ENCODE data around the gene MAGI2. TPM values are rescaled to one million over a fixed set of nuclear protein-coding genes. Genes with fewer than 3 reads are reported as not detected.

The MAGI2 gene
- total RNA-seq, 1 experiment from 2014 or later: 0.22 TPM

DNA sequence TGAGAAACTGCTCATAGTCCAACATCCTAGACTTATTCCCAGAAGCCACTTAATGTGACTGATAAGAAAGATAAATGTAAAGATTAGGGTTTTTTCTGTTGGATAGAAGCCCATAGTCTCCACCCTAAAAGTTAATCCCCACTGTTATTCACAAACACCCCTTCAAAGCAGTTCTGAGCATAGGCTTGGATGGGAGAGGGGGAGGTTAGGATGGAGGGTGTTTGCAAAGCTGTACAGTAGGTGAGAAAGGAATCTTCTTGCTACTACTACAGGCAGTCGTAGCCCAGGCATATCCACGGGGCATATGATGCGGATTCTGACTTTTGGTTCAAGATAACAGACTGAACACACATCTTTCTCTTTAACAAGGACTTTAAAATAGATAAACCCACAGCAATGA lies 1119.0 kb downstream of the MAGI2 start:
- Histone ChIP-seq H3K9ac (ENCODE audit: low read length) (no peak overlapping the region), H2AFZ (ENCODE audit: low read depth, low read length, poor library complexity, severe bottlenecking) (no peak overlapping the region), H3K27me3 (ENCODE audit: insufficient read depth, low read length) (peaks cover 19% of the 10 kb centered on the region; the same call in 1 of the 2 replicates), H3K4me1 (ENCODE audit: control insufficient read depth in 1 of 2, insufficient read depth in 2 of 2, low read length in 2 of 2) (no peaks in the 10 kb centered on the region), H3K79me2 (ENCODE audit: insufficient read depth, low read length) (no peaks in the 10 kb centered on the region), H4K20me1 (ENCODE audit: insufficient read depth) (no peaks in the 10 kb centered on the region), H3K4me3 (replicated peaks in 1 of 2; ENCODE audit: low read depth in 1 of 2, low read length in 2 of 2) (no peak overlapping the region), H3K9me3 (ENCODE audit: control insufficient read depth in 1 of 2, insufficient read depth in 1 of 2, low read depth in 1 of 2, low read length in 2 of 2) (no peaks in the 10 kb centered on the region), H3K9me2 (ENCODE audit: insufficient read depth) (no peaks in the 10 kb centered on the region), H3K4me2 (ENCODE audit: low read length) (no peak overlapping the region), H3K27ac (ENCODE audit: low read depth, low read length) (no peak overlapping the region), H3K36me3 (ENCODE audit: control insufficient read depth in 1 of 2, insufficient read depth in 2 of 2, low read length in 2 of 2) (no peaks in the 10 kb centered on the region)
- intact Hi-C loops (cut with micrococcal nuclease): no loop called here
- no peak for DNase-seq (ENCODE audit: low read depth, low spot score)
- ChIA-PET RAD21 (ENCODE audit: low non-redundant PET in 1 of 2, low total read pairs in 2 of 2, uncharacterized antibody in 2 of 2, unreplicated experiment in 2 of 2) (no interaction called here), POLR2A (no interaction called here), CTCF (no interaction called here)
- TF ChIP-seq SP1 (IDR thresholded peaks at IDR 0.05; ENCODE audit: low read depth) (no peak), FOSL1 (IDR thresholded peaks at IDR 0.05; ENCODE audit: low read depth) (no peak), ELF1 (IDR thresholded peaks at IDR 0.05; ENCODE audit: borderline replicate concordance, low read depth) (no peak), RAD21 (IDR thresholded peaks at IDR 0.05; ENCODE audit: low read depth) (no peak)
- ATAC-seq: no peak
- no TSS peak for BruUV-seq (replicated peaks)

DNA sequence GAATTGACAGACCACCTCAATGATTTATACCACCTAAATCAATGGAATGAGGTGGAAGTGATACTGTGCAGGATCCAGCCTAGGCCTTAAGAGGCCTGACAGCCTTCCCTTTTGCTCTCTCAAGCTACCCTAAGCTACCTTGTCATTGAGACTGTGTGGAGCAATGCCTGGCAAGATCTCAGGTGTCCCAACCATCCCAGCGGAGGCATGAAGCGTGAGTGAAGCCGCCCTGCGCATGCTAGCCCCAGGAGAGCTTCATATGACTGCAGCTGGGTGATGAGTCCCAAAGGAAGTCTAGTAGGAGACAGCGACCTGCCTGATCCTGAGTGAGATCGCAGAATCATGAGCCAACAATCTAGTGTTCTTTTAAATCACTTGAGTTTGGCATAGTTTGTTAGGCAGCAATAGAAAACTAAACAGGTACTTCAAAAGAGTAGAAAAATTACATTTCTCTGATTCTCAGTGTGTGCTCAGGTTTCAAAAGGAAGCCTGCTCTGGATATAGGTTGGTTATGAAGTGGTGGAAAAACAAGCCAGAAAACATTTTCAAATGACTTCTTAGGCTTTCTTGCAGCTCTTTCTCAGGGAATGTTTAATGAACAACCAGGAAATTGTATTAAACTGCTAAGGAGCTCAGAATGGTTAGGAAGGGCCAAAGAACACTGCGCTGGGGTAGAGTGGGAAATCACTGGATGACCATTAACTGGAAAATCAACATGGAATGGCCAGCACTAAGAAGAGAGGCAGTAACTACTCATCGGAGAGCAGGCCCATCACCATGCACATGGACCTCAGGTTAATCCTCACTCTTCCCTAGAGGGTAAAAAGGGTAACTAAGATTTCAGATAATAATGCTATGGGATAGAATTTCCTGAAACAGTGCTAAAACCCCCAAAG lies 1119.7 kb downstream of the MAGI2 start:
- ATAC-seq: no peak
- no peak for DNase-seq (ENCODE audit: low read depth, low spot score)
- no peak overlapping the region for H3K27ac ChIP-seq (ENCODE audit: low read depth, low read length)
- H3K9me2 ChIP-seq (ENCODE audit: insufficient read depth): no peaks in the 10 kb centered on the region
- H2AFZ ChIP-seq (ENCODE audit: low read depth, low read length, poor library complexity, severe bottlenecking): no peak overlapping the region
- no peaks in the 10 kb centered on the region for H4K20me1 ChIP-seq (ENCODE audit: insufficient read depth)
- no peaks in the 10 kb centered on the region for H3K79me2 ChIP-seq (ENCODE audit: insufficient read depth, low read length)
- no peaks in the 10 kb centered on the region for H3K36me3 ChIP-seq (ENCODE audit: control insufficient read depth in 1 of 2, insufficient read depth in 2 of 2, low read length in 2 of 2)
- ChIA-PET CTCF (no interaction called here), RAD21 (ENCODE audit: low non-redundant PET in 1 of 2, low total read pairs in 2 of 2, uncharacterized antibody in 2 of 2, unreplicated experiment in 2 of 2) (no interaction called here), POLR2A (no interaction called here)
- H3K4me1 ChIP-seq (ENCODE audit: control insufficient read depth in 1 of 2, insufficient read depth in 2 of 2, low read length in 2 of 2): no peaks in the 10 kb centered on the region
- H3K4me3 ChIP-seq (replicated peaks in 1 of 2; ENCODE audit: low read depth in 1 of 2, low read length in 2 of 2): no peak overlapping the region
- no peak overlapping the region for H3K4me2 ChIP-seq (ENCODE audit: low read length)
- no peak for TF ChIP-seq POLR2A (IDR thresholded peaks at IDR 0.05; ENCODE audit: borderline replicate concordance, extremely low read depth, insufficient read depth, insufficient read length)
- TF ChIP-seq, protein P1, sequence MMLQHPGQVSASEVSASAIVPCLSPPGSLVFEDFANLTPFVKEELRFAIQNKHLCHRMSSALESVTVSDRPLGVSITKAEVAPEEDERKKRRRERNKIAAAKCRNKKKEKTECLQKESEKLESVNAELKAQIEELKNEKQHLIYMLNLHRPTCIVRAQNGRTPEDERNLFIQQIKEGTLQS (IDR thresholded peaks at IDR 0.05): no peak
- no peak for TF ChIP-seq JUND (IDR thresholded peaks at IDR 0.05)
- TF ChIP-seq TCF7L2 (IDR thresholded peaks at IDR 0.05; ENCODE audit: borderline replicate concordance, extremely low read depth, insufficient read depth, insufficient read length): no peak
- TF ChIP-seq, protein P2, sequence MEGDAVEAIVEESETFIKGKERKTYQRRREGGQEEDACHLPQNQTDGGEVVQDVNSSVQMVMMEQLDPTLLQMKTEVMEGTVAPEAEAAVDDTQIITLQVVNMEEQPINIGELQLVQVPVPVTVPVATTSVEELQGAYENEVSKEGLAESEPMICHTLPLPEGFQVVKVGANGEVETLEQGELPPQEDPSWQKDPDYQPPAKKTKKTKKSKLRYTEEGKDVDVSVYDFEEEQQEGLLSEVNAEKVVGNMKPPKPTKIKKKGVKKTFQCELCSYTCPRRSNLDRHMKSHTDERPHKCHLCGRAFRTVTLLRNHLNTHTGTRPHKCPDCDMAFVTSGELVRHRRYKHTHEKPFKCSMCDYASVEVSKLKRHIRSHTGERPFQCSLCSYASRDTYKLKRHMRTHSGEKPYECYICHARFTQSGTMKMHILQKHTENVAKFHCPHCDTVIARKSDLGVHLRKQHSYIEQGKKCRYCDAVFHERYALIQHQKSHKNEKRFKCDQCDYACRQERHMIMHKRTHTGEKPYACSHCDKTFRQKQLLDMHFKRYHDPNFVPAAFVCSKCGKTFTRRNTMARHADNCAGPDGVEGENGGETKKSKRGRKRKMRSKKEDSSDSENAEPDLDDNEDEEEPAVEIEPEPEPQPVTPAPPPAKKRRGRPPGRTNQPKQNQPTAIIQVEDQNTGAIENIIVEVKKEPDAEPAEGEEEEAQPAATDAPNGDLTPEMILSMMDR (IDR thresholded peaks at IDR 0.05 in 2 of 3, conservative IDR thresholded peaks at IDR 0.05 in 1 of 3; ENCODE audit: borderline replicate concordance in 1 of 3, insufficient read depth in 1 of 3, low read depth in 2 of 3, low read length in 2 of 3): no peak
- no peak for TF ChIP-seq SIN3A (IDR thresholded peaks at IDR 0.05; ENCODE audit: low read depth)
- no peak for TF ChIP-seq EGR1 (IDR thresholded peaks at IDR 0.05; ENCODE audit: low read depth)
- TF ChIP-seq YY1 (IDR thresholded peaks at IDR 0.05; ENCODE audit: extremely low read depth, insufficient replicate concordance, low read depth, low read length): no peak
- TF ChIP-seq SRF (IDR thresholded peaks at IDR 0.05; ENCODE audit: low read depth): no peak
- no peak for TF ChIP-seq CBX3 (IDR thresholded peaks at IDR 0.05; ENCODE audit: low read depth)
- H3K9me3 ChIP-seq (ENCODE audit: control insufficient read depth in 1 of 2, insufficient read depth in 1 of 2, low read depth in 1 of 2, low read length in 2 of 2): no peaks in the 10 kb centered on the region
- peaks cover 22% of the 10 kb centered on the region; the same call in 1 of the 2 replicates for H3K27me3 ChIP-seq (ENCODE audit: insufficient read depth, low read length)
- no peak overlapping the region for H3K9ac ChIP-seq (ENCODE audit: low read length)
- BruUV-seq (replicated peaks): no TSS peak
- intact Hi-C loops (cut with micrococcal nuclease): no loop called here
